Endothelial cell of umbilical vein (primary cell): ENCODE results near the gene SLC44A3. TPM values are rescaled to one million over a fixed set of nuclear protein-coding genes. Genes with fewer than 3 reads are reported as not detected.

Source experiments
- BruUV-seq: library from RNA; stranded (reverse); fragments of 400-500 nt; replicated peaks from 2 replicates; lab custom pipeline; 2021; lab: Mats Ljungman, UMichigan
- CTCF ChIA-PET: fragments of 300-600, 350-600 bp; sonication (Branson Sonifier 250); formaldehyde crosslinking; loops from one replicate; lab custom pipeline; 2021; ENCODE audit warnings: antibody characterized with exemption, inconsistent platforms; lab: Charles Lee
- POLR2A ChIA-PET: fragments of 300-600, 350-600 bp; sonication (Branson Sonifier 250); formaldehyde crosslinking; loops from one replicate; lab custom pipeline; 2021; ENCODE audit warnings: antibody characterized with exemption, inconsistent platforms; lab: Charles Lee
- DNase-seq: peaks from one replicate; pipeline ENCODE4 v3.0.0-alpha.2; 2011; ENCODE audit warnings: low read depth, low spot score
- FAIRE-seq: peaks from 2 replicates; lab custom pipeline; 2011; peaks lifted over from hg19 to GRCh38; lab: Jason Lieb, UNC
- H2AFZ ChIP-seq: 2 replicates; pipeline ENCODE4 v1.6.0; 2012; ENCODE audit warnings: low read depth, low read length, control low read depth, inconsistent platforms
- H3K27ac ChIP-seq: 2 replicates; pipeline ENCODE4 v1.5.1; 2011; ENCODE audit warnings: low read depth, mild to moderate bottlenecking, control low read depth, low read length, moderate library complexity; ENCODE audit not compliant: insufficient read depth
- H3K27me3 ChIP-seq, 2 experiments: 2 replicates each; pipeline versions ENCODE4 v1.6.0 to v1.6.1; 2011; ENCODE audit warnings: low read length in 2 of 2, mixed read lengths in 1 of 2; ENCODE audit not compliant: control insufficient read depth in 2 of 2, insufficient read depth in 2 of 2
- H3K36me3 ChIP-seq, 2 experiments: 2 replicates in 1 of 2; 3 replicates in 1 of 2; pipeline ENCODE4 v1.5.1; 2011; ENCODE audit warnings: low read length in 2 of 2, mild to moderate bottlenecking in 1 of 2, moderate library complexity in 1 of 2; ENCODE audit not compliant: control insufficient read depth in 2 of 2, insufficient read depth in 2 of 2; ENCODE audit errors: extremely low read depth in 1 of 2
- H3K4me1 ChIP-seq: 3 replicates; pipeline ENCODE4 v1.5.1; 2011; ENCODE audit warnings: mild to moderate bottlenecking, low read length; ENCODE audit not compliant: control insufficient read depth, insufficient read depth; ENCODE audit errors: extremely low read depth
- H3K4me2 ChIP-seq: 2 replicates; pipeline ENCODE4 v1.6.1; 2011; ENCODE audit warnings: low read length, control low read depth, mixed read lengths; ENCODE audit not compliant: insufficient read depth
- H3K4me3 ChIP-seq, 3 experiments: fragments of 200-600 bp in 1 of 3; sonication (generic), shearing (Covaris generic) in 1 of 3; replicated peaks in 1 of 3; 2 replicates each; pipeline ENCODE4 v1.5.1; 2011 to 2016; ENCODE audit warnings: control low read depth in 3 of 3, low read length in 3 of 3, mild to moderate bottlenecking in 2 of 3, inconsistent platforms in 1 of 3, low read depth in 1 of 3, moderate library complexity in 1 of 3; ENCODE audit not compliant: insufficient read depth in 1 of 3
- H3K79me2 ChIP-seq: 2 replicates; pipeline ENCODE4 v1.6.0; 2012; ENCODE audit warnings: low read length, inconsistent platforms; ENCODE audit not compliant: control insufficient read depth, insufficient read depth
- H3K9ac ChIP-seq: replicated peaks from 2 replicates; pipeline ENCODE3; 2011; ENCODE audit warnings: low read length, control low read depth; ENCODE audit not compliant: insufficient read depth; ENCODE audit errors: extremely low read depth
- H3K9me1 ChIP-seq: replicated peaks from 3 replicates; pipeline ENCODE4 v1.6.0; 2011; ENCODE audit warnings: mild to moderate bottlenecking, low read length; ENCODE audit not compliant: control insufficient read depth, insufficient read depth; ENCODE audit errors: extremely low read depth
- H3K9me3 ChIP-seq: replicated peaks from 2 replicates; pipeline ENCODE4 v1.5.1; 2012; ENCODE audit warnings: low read length, inconsistent platforms; ENCODE audit not compliant: control insufficient read depth, insufficient read depth
- H4K20me1 ChIP-seq: replicated peaks from 2 replicates; pipeline ENCODE3; 2011; ENCODE audit warnings: mild to moderate bottlenecking, low read length; ENCODE audit not compliant: control insufficient read depth, insufficient read depth; ENCODE audit errors: extremely low read depth
- CTCF ChIP-seq, 2 donors: IDR thresholded peaks; 1 replicate in 1 of 2; 2 replicates in 1 of 2; pipeline ENCODE4 v1.5.1; 2011; ENCODE audit warnings: low read length in 2 of 2, mild to moderate bottlenecking in 2 of 2, moderate library complexity in 2 of 2, control low read depth in 1 of 2, inconsistent platforms in 1 of 2, low read depth in 1 of 2; ENCODE audit not compliant: insufficient read depth in 1 of 2; ENCODE audit errors: extremely low read depth in 1 of 2
- EZH2 ChIP-seq: IDR thresholded peaks from 2 replicates; pipeline ENCODE4 v1.6.1; 2012; ENCODE audit warnings: borderline replicate concordance, low read depth, mild to moderate bottlenecking, moderate library complexity, low read length, inconsistent platforms; ENCODE audit not compliant: severe bottlenecking
- FOS ChIP-seq: IDR thresholded peaks from 2 replicates; pipeline ENCODE4 v1.6.1; 2011; ENCODE audit warnings: mild to moderate bottlenecking, low read length, moderate library complexity, borderline replicate concordance; ENCODE audit not compliant: insufficient read depth
- GATA2 ChIP-seq: IDR thresholded peaks from 2 replicates; pipeline ENCODE4 v1.7.0; 2011; ENCODE audit warnings: low read depth, mild to moderate bottlenecking, moderate library complexity, mixed read lengths, low read length; ENCODE audit not compliant: insufficient read length, insufficient read depth
- MAX ChIP-seq: IDR thresholded peaks from 2 replicates; pipeline ENCODE4 v1.6.1; 2011; ENCODE audit not compliant: insufficient read depth, insufficient read length
- MYC ChIP-seq: IDR thresholded peaks from one replicate; pipeline ENCODE4 v1.6.1; 2011; ENCODE audit warnings: mild to moderate bottlenecking, low read depth, low read length
- POLR2A ChIP-seq: IDR thresholded peaks from 2 replicates; pipeline ENCODE4 v1.6.1; 2012; ENCODE audit warnings: low read depth, mild to moderate bottlenecking, control low read depth, low read length
- POLR2AphosphoS5 ChIP-seq: IDR thresholded peaks from 2 replicates; pipeline ENCODE4 v1.6.1; 2012; ENCODE audit warnings: low read depth, mild to moderate bottlenecking, control low read depth, low read length, moderate library complexity; ENCODE audit not compliant: insufficient read depth
- dilution Hi-C: fragments of 300-500 bp; cut with MboI; formaldehyde crosslinking; loops from one replicate; pipeline ENCODE4 v1.15.0; 2019; ENCODE audit warnings: low sequenced_read_pairs; ENCODE audit not compliant: extremely low pct_ligation_motif_present
- intact Hi-C: fragments of 100-400 bp; cut with micrococcal nuclease; formaldehyde crosslinking; loops from one replicate; pipeline ENCODE4 v1.10.0; 2022
- polyA plus RNA-seq, 4 experiments: library from polyadenylated mRNA; depleted of rRNA in 3 of 4; stranded (reverse) in 3 of 4; unstranded in 1 of 4; fragments of >200 nt; gene quantifications; 2 replicates each; pipeline versions ENCODE4 v1.2.1 to v1.2.3, GENCODE V29; 2011 to 2012; ENCODE audit warnings: missing spikeins in 1 of 4
- total RNA-seq: library from RNA; stranded (reverse); gene quantifications from 2 replicates; pipeline ENCODE4 v1.2.3, GENCODE V29; 2021

Gene SLC44A3
- total and polyA plus RNA-seq, 2 donors (not counting 3 experiments of a cell fraction or from before 2014, with no cell fraction given), result 0.29 to 0.42 TPM

- no TSS peak for BruUV-seq
- CTCF ChIA-PET, result interaction anchor here (1.4 kb wide), 1 partner anchor 10 kb away, joined by 3 read pairs; no protein-coding TSS in a partner anchor
- H3K4me1 ChIP-seq, result no peaks in the 10 kb centered on the region
Measured at GRCh38 chr1:94831641-94832040, 11.5 kb downstream of the SLC44A3 start.

More at GRCh38 chr1:94831641-94832040, 11.5 kb downstream of the SLC44A3 start:
- Histone ChIP-seq H3K9ac (no peak overlapping the region), H3K27me3 (peaks cover 13 to 20% of the 10 kb centered on the region in 2 experiments), H3K36me3 (no peaks in the 10 kb centered on the region), H3K4me3 (no peak overlapping the region), H3K9me3 (no peaks in the 10 kb centered on the region), H2AFZ (no peak overlapping the region), H3K9me1 (no peaks in the 10 kb centered on the region), H4K20me1 (no peaks in the 10 kb centered on the region), H3K4me2 (no peak overlapping the region), H3K79me2 (no peaks in the 10 kb centered on the region), H3K27ac (no peak overlapping the region)
- POLR2A ChIA-PET, result no interaction called here
- dilution Hi-C loops (no loop called here), intact Hi-C loops (no loop called here)
- FAIRE-seq (no peak), DNase-seq (no peak)
- TF ChIP-seq GATA2 (no peak), POLR2A (no peak), MAX (no peak), POLR2AphosphoS5 (no peak), FOS (no peak), MYC (no peak), CTCF (IDR thresholded peaks at IDR 0.05; ENCODE audit: extremely low read depth in 1 of 2, insufficient read depth in 1 of 2, low read depth in 1 of 2, low read length in 2 of 2) (no peak), EZH2 (no peak)
